ENCODE results near the gene HNF1A.

HNF1A gene

GRCh38 chr12:120988658-120989057, 10.3 kb downstream of the HNF1A start:
- Histone ChIP-seq H3K9ac (ENCODE audit: low read length) (no peak overlapping the region), H3K36me3 (ENCODE audit: low read length) (no peaks in the 10 kb centered on the region), H3F3A (ENCODE audit: insufficient read depth) (no peaks in the 10 kb centered on the region), H3K4me3 (ENCODE audit: insufficient read depth, low read length, poor library complexity, severe bottlenecking) (no peak overlapping the region), H3K27me3 (ENCODE audit: low read length) (no peaks in the 10 kb centered on the region), H3K27ac (ENCODE audit: low read depth, low read length) (no peak overlapping the region), H4K20me1 (ENCODE audit: low read depth, low read length) (no peaks in the 10 kb centered on the region), H2AFZ (ENCODE audit: low read depth, low read length, severe bottlenecking) (no peak overlapping the region), H3K9me2 (replicated peaks; ENCODE audit: insufficient read depth, low read length) (no peaks in the 10 kb centered on the region), H3K79me2 (ENCODE audit: insufficient read depth, low read length) (no peaks in the 10 kb centered on the region), H3K4me2 (ENCODE audit: low read depth, low read length, poor library complexity, severe bottlenecking) (no peak overlapping the region), H3K9me3 (ENCODE audit: insufficient read depth, low read length) (no peaks in the 10 kb centered on the region)
- no peak for TF ChIP-seq EZH2phosphoT487 (conservative IDR thresholded peaks at IDR 0.05; ENCODE audit: low read length)
- TF ChIP-seq CTCF (IDR thresholded peaks at IDR 0.05; ENCODE audit: insufficient read depth, low read length, poor library complexity, severe bottlenecking), result no peak

GRCh38 chr12:120989687-120990086, 11.3 kb downstream of the HNF1A start:
- no peak for TF ChIP-seq CTCF (IDR thresholded peaks at IDR 0.05; ENCODE audit: insufficient read depth, low read length, poor library complexity, severe bottlenecking)
- no peak for TF ChIP-seq EZH2phosphoT487 (conservative IDR thresholded peaks at IDR 0.05; ENCODE audit: low read length)
- no peaks in the 10 kb centered on the region for H3K9me3 ChIP-seq (ENCODE audit: insufficient read depth, low read length)
- no peak overlapping the region for H3K27ac ChIP-seq (ENCODE audit: low read depth, low read length)
- no peak overlapping the region for H3K4me3 ChIP-seq (ENCODE audit: insufficient read depth, low read length, poor library complexity, severe bottlenecking)
- no peaks in the 10 kb centered on the region for H3K36me3 ChIP-seq (ENCODE audit: low read length)
- H2AFZ ChIP-seq (ENCODE audit: low read depth, low read length, severe bottlenecking), result no peak overlapping the region
- H3K9me2 ChIP-seq (replicated peaks; ENCODE audit: insufficient read depth, low read length), result no peaks in the 10 kb centered on the region
- no peaks in the 10 kb centered on the region for H3K27me3 ChIP-seq (ENCODE audit: low read length)
- no peak overlapping the region for H3K4me2 ChIP-seq (ENCODE audit: low read depth, low read length, poor library complexity, severe bottlenecking)
- H3F3A ChIP-seq (ENCODE audit: insufficient read depth), result no peaks in the 10 kb centered on the region
- no peak overlapping the region for H3K9ac ChIP-seq (ENCODE audit: low read length)
- H3K79me2 ChIP-seq (ENCODE audit: insufficient read depth, low read length), result no peaks in the 10 kb centered on the region
- H4K20me1 ChIP-seq (ENCODE audit: low read depth, low read length), result no peaks in the 10 kb centered on the region

- H3K4me3 ChIP-seq (ENCODE audit: insufficient read depth, low read length, poor library complexity, severe bottlenecking), result no peak overlapping the region
- H3K36me3 ChIP-seq (ENCODE audit: low read length), result no peaks in the 10 kb centered on the region
- no peaks in the 10 kb centered on the region for H3K27me3 ChIP-seq (ENCODE audit: low read length)
- no peak overlapping the region for H3K9ac ChIP-seq (ENCODE audit: low read length)
- H3K79me2 ChIP-seq (ENCODE audit: insufficient read depth, low read length), result no peaks in the 10 kb centered on the region
- no peaks in the 10 kb centered on the region for H3K9me2 ChIP-seq (replicated peaks; ENCODE audit: insufficient read depth, low read length)
- no peaks in the 10 kb centered on the region for H4K20me1 ChIP-seq (ENCODE audit: low read depth, low read length)
- no peak for TF ChIP-seq CTCF (IDR thresholded peaks at IDR 0.05; ENCODE audit: insufficient read depth, low read length, poor library complexity, severe bottlenecking)
- no peak for TF ChIP-seq EZH2phosphoT487 (conservative IDR thresholded peaks at IDR 0.05; ENCODE audit: low read length)
- H3K9me3 ChIP-seq (ENCODE audit: insufficient read depth, low read length), result no peaks in the 10 kb centered on the region
- no peak overlapping the region for H3K4me2 ChIP-seq (ENCODE audit: low read depth, low read length, poor library complexity, severe bottlenecking)
- H3K27ac ChIP-seq (ENCODE audit: low read depth, low read length), result no peak overlapping the region
- no peak overlapping the region for H2AFZ ChIP-seq (ENCODE audit: low read depth, low read length, severe bottlenecking)
- H3F3A ChIP-seq (ENCODE audit: insufficient read depth), result no peaks in the 10 kb centered on the region
Measured at GRCh38 chr12:120990487-120991055, 12.2 kb downstream of the HNF1A start.
